HepG2 (cell line): ENCODE data around the gene NFATC4. TPM values are rescaled to one million over a fixed set of nuclear protein-coding genes. Genes with fewer than 3 reads are reported as not detected.

Source experiments
- ARID5B ChIP-seq: IDR thresholded peaks from 2 replicates; pipeline ENCODE4 v1.4.0; 2020; ENCODE audit warnings: mild to moderate bottlenecking, missing genetic modification reagents
- FOXP4 ChIP-seq: sonication (generic); formaldehyde crosslinking; IDR thresholded peaks from 2 replicates; pipeline ENCODE4 v1.4.0; 2020; ENCODE audit warnings: missing genetic modification reagents
- FUBP1 ChIP-seq: sonication (generic); formaldehyde crosslinking; IDR thresholded peaks from 2 replicates; pipeline ENCODE4 v1.5.1; 2020; ENCODE audit warnings: missing genetic modification reagents, mild to moderate bottlenecking, borderline replicate concordance
- KIAA2018 ChIP-seq: sonication (generic); formaldehyde crosslinking; IDR thresholded peaks from 2 replicates; pipeline ENCODE4 v1.5.0; 2020; ENCODE audit warnings: mild to moderate bottlenecking, missing genetic modification reagents, borderline replicate concordance
- RBM22 ChIP-seq: fragments of 200-400 bp; formaldehyde crosslinking; optimal IDR thresholded peaks from 2 replicates; pipeline ENCODE3; 2017; ENCODE audit warnings: mild to moderate bottlenecking, low read length, moderate library complexity
- ZGPAT ChIP-seq: IDR thresholded peaks from 2 replicates; pipeline ENCODE4 v1.6.1; 2016; ENCODE audit warnings: mild to moderate bottlenecking
- ZNF260 ChIP-seq: sonication (generic); formaldehyde crosslinking; IDR thresholded peaks from 2 replicates; pipeline ENCODE4 v1.4.0; 2020; ENCODE audit warnings: missing genetic modification reagents, low read depth, mild to moderate bottlenecking, borderline replicate concordance
- ZNF713 ChIP-seq: sonication (generic); formaldehyde crosslinking; IDR thresholded peaks from 2 replicates; pipeline ENCODE4 v1.4.0; 2020; ENCODE audit warnings: mild to moderate bottlenecking, missing genetic modification reagents
- polyA plus RNA-seq, 8 experiments: library from polyadenylated mRNA; depleted of rRNA in 3 of 8; stranded (reverse) in 7 of 8; unstranded in 1 of 8; fragments of >200 nt; fragmentation: Illumina TruSeq in 4 of 8; extraction: Trizol in 4 of 8; gene quantifications; 2 replicates each; pipeline versions ENCODE4 v1.2.1 to v1.2.3, GENCODE V29; 2011 to 2016; ENCODE audit warnings: low read depth in 4 of 8, missing spikeins in 1 of 8, mixed read lengths in 1 of 8; ENCODE audit not compliant: insufficient read depth in 1 of 8
- total RNA-seq, 5 experiments: library from RNA; depleted of rRNA; stranded (reverse); fragments of >200 nt; fragmentation: Illumina TruSeq; extraction: Trizol; gene quantifications; 2 replicates each; pipeline ENCODE4 v1.2.3, GENCODE V29; 2016; ENCODE audit warnings: low read depth in 1 of 5

Gene NFATC4
- total and polyA plus RNA-seq, 2 of the 13 experiments (the other 11 are each of a cell fraction or from before 2014, with no cell fraction given) = 0.04 to 0.15 TPM

- TF ChIP-seq KIAA2018 (CRISPR knock-in tag) (no peak), ARID5B (CRISPR knock-in tag) (no peak), ZNF713 (CRISPR knock-in tag) (0 out of 2 replicates have a peak, but pooled peaks have one; percentile 12), FOXP4 (CRISPR knock-in tag) (no peak), ZGPAT (CRISPR knock-in tag) (no peak), RBM22 (no peak), ZNF260 (0 out of 2 replicates have a peak, but pooled peaks have one; percentile 68), FUBP1 (CRISPR knock-in tag) (no peak)
Measured at GRCh38 chr14:24366413-24366720, 1.6 kb upstream of the NFATC4 start (continued).
